ENCODE results near the gene KCTD21.

DNA sequence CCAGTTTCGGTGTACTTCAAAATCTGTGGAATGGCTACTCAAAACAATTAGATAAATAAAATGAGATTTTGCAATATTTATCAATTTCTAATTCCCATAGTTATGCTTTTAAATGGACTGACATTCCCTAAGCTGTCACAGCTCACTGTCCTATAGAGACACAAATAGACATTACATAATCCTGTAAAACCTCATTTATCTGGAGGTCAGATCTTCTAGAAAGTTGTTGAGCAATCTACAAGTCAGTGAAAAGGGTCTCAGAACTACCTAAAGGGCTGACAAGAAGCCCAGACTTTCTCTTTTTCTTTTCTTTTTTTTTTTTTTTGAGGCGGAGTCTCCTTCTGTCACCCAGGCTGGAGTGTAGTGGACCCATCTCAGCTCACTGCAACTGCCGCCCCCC is 61.0 kb downstream of the KCTD21 start:
- no peak for TF ChIP-seq EZH2 (IDR thresholded peaks at IDR 0.05; ENCODE audit: borderline replicate concordance, low read length)
- TF ChIP-seq, protein P1, sequence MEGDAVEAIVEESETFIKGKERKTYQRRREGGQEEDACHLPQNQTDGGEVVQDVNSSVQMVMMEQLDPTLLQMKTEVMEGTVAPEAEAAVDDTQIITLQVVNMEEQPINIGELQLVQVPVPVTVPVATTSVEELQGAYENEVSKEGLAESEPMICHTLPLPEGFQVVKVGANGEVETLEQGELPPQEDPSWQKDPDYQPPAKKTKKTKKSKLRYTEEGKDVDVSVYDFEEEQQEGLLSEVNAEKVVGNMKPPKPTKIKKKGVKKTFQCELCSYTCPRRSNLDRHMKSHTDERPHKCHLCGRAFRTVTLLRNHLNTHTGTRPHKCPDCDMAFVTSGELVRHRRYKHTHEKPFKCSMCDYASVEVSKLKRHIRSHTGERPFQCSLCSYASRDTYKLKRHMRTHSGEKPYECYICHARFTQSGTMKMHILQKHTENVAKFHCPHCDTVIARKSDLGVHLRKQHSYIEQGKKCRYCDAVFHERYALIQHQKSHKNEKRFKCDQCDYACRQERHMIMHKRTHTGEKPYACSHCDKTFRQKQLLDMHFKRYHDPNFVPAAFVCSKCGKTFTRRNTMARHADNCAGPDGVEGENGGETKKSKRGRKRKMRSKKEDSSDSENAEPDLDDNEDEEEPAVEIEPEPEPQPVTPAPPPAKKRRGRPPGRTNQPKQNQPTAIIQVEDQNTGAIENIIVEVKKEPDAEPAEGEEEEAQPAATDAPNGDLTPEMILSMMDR (IDR thresholded peaks at IDR 0.05; ENCODE audit: low read length), result no peak

Data from OCI-LY1 (cell line).